GM12865 (cell line): ENCODE results near the gene SLC39A10.
"Not testable (repeated sequence)": the region's sequence is repeated elsewhere in the genome, so short reads cannot be mapped to it uniquely, and the experiment has no call there.

Experiments
- DNase-seq: peaks from one replicate; pipeline ENCODE4 v3.0.0; 2010; ENCODE audit warnings: low read depth
- H3K4me3 ChIP-seq: 2 replicates; pipeline ENCODE4 v1.5.1; 2011; ENCODE audit warnings: mild to moderate bottlenecking, low read depth, low read length, control low read depth
- CTCF ChIP-seq: IDR thresholded peaks from 2 replicates; pipeline ENCODE4 v1.5.1; 2011; ENCODE audit warnings: low read length, control low read depth, low read depth, inconsistent platforms; ENCODE audit not compliant: insufficient read depth; ENCODE audit errors: missing control alignments

The SLC39A10 gene

GRCh38 chr2:195683174-195683573 is 26.1 kb downstream of the SLC39A10 start:
- TF ChIP-seq CTCF, result no peak
- no peak overlapping the region for H3K4me3 ChIP-seq
- DNase-seq, result no peak

GRCh38 chr2:195686564-195686963 is 29.5 kb downstream of the SLC39A10 start:
- TF ChIP-seq CTCF, result no peak
- no peak for DNase-seq
- no peak overlapping the region for H3K4me3 ChIP-seq

GRCh38 chr2:195687320-195688086 is 30.5 kb downstream of the SLC39A10 start:
- DNase-seq, result no peak
- TF ChIP-seq CTCF, result no peak
- H3K4me3 ChIP-seq, result no peak overlapping the region

GRCh38 chr2:195692531-195692930 is 35.5 kb downstream of the SLC39A10 start:
- DNase-seq, H3K4me3 ChIP-seq: not testable (repeated sequence)

GRCh38 chr2:195694553-195694952 is 37.5 kb downstream of the SLC39A10 start:
- no peak for DNase-seq
- no peak for TF ChIP-seq CTCF
- no peak overlapping the region for H3K4me3 ChIP-seq

- no peak for DNase-seq
- no peak overlapping the region for H3K4me3 ChIP-seq
- TF ChIP-seq CTCF, result no peak
These were observed 38.1 kb downstream of the SLC39A10 start for GRCh38 chr2:195695002-195695631.

- H3K4me3 ChIP-seq, result no peak overlapping the region
- DNase-seq, result no peak
- no peak for TF ChIP-seq CTCF
These were observed 39.0 kb downstream of the SLC39A10 start for GRCh38 chr2:195696012-195696411.
